Mesothelial cell of epicardium (in vitro differentiated cells): Measurements from ENCODE around the gene CD101. TPM values are rescaled to one million over a fixed set of nuclear protein-coding genes. Genes with fewer than 3 reads are reported as not detected.

Experiments
- DNase-seq, 2 experiments: peaks; one replicate each; pipeline ENCODE4 v3.0.0; 2021; ENCODE audit warnings: low spot score in 2 of 2; ENCODE audit not compliant: unreplicated experiment in 2 of 2
- H3K27ac Mint-ChIP-seq: 2 replicates; pipeline ENCODE4 v1.8.0; 2021; ENCODE audit warnings: mixed read lengths
- H3K27me3 Mint-ChIP-seq: 2 replicates; pipeline ENCODE4 v1.8.0; 2021; ENCODE audit warnings: low read depth, mixed read lengths
- H3K36me3 Mint-ChIP-seq: 2 replicates; pipeline ENCODE4 v1.8.0; 2021; ENCODE audit warnings: mixed read lengths
- H3K4me1 Mint-ChIP-seq: 2 replicates; pipeline ENCODE4 v1.8.0; 2021; ENCODE audit warnings: mixed read lengths
- H3K4me3 Mint-ChIP-seq: 2 replicates; pipeline ENCODE4 v1.8.0; 2021; ENCODE audit warnings: mild to moderate bottlenecking, moderate library complexity, mixed read lengths
- H3K9me3 Mint-ChIP-seq: 2 replicates; pipeline ENCODE4 v1.8.0; 2021; ENCODE audit warnings: mixed read lengths
- CTCF ChIP-seq: fragments of 200-600 bp; sonication (generic); IDR thresholded peaks from one replicate; pipeline ENCODE4 v1.5.0; 2021; ENCODE audit warnings: antibody characterized with exemption; ENCODE audit not compliant: unreplicated experiment
- total RNA-seq: library from RNA; stranded (reverse); gene quantifications from 3 replicates; pipeline ENCODE4 v1.2.1, GENCODE V29; 2021

The CD101 gene
- total RNA-seq, 1 donor from 2014 or later = 3.7 TPM

GRCh38 chr1:116958110-116958509 is 43.5 kb upstream of the CD101 start:
- Mint-ChIP-seq H3K27ac (no peak overlapping the region), H3K4me1 (peaks cover 7% of the 10 kb centered on the region), H3K4me3 (no peak overlapping the region), H3K9me3 (no peaks in the 10 kb centered on the region), H3K27me3 (no peaks in the 10 kb centered on the region), H3K36me3 (peaks cover 9% of the 10 kb centered on the region)
- no peak for DNase-seq
- TF ChIP-seq CTCF = no peak

DNA sequence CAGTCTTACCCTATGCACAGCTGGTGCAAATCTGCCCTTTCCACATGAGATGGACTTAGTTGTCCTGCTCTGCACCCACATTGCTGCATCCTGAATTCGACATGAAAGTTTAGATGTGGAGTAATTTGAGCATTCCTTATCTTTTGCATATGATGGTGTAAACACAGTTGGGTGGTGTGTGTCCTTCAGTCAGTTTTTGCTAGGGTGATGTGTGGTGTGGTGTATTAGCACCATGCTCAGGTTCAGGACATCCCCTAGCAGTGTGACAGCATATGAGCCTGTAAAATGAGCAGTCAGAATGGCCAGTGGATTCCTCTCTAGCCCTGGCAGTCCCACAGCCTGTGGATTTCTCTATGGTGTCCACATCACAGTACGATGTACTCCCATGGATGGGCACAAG is 42.6 kb upstream of the CD101 start:
- no peak overlapping the region for H3K4me3 Mint-ChIP-seq
- TF ChIP-seq CTCF = no peak
- H3K27ac Mint-ChIP-seq = no peak overlapping the region

DNA sequence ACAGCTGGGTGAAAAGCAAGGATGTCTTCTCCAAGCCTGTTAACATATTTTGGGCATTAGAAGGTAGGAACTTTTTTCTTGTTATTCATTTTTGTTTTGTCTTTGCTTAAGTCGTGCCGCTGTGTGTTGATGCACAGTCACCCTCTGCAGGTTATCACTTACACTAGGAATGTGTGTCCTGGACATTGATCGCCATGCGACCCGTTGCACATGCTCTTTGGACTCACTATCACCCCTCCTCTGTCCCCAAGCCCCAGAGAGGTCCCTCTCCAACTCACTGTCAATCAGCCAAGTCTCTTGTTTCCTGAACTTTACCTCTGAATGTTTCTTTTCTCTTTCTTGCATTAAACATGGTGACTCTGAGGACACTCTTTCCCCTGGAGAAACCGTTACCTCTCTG is 40.0 kb upstream of the CD101 start:
- Mint-ChIP-seq H3K27me3 (no peaks in the 10 kb centered on the region), H3K27ac (no peak overlapping the region), H3K36me3 (peaks cover 10% of the 10 kb centered on the region)

More for the DNA sequence above, 42.6 kb upstream of the CD101 start:
- no peaks in the 10 kb centered on the region for H3K27me3 Mint-ChIP-seq
- H3K9me3 Mint-ChIP-seq = no peaks in the 10 kb centered on the region
- no peak for DNase-seq
- peaks cover 7% of the 10 kb centered on the region for H3K4me1 Mint-ChIP-seq
- H3K36me3 Mint-ChIP-seq = peaks cover 9% of the 10 kb centered on the region

GRCh38 chr1:116962987-116963639 is 38.4 kb upstream of the CD101 start:
- H3K27ac Mint-ChIP-seq = no peak overlapping the region
- no peak for DNase-seq
- H3K27me3 Mint-ChIP-seq = no peaks in the 10 kb centered on the region
- H3K4me1 Mint-ChIP-seq = peaks cover 7% of the 10 kb centered on the region
- H3K4me3 Mint-ChIP-seq = no peak overlapping the region
- no peak for TF ChIP-seq CTCF
- H3K36me3 Mint-ChIP-seq = peaks cover 23% of the 10 kb centered on the region
- H3K9me3 Mint-ChIP-seq = no peaks in the 10 kb centered on the region

More for the DNA sequence above, 40.0 kb upstream of the CD101 start:
- Mint-ChIP-seq H3K9me3 (no peaks in the 10 kb centered on the region), H3K4me1 (peaks cover 7% of the 10 kb centered on the region), H3K4me3 (no peak overlapping the region)
- TF ChIP-seq CTCF = no peak
- DNase-seq = no peak

GRCh38 chr1:116966791-116967190 is 34.8 kb upstream of the CD101 start:
- DNase-seq = no peak
- Mint-ChIP-seq H3K4me3 (no peak overlapping the region), H3K27me3 (no peaks in the 10 kb centered on the region), H3K4me1 (peaks cover 5% of the 10 kb centered on the region), H3K36me3 (peaks cover 25% of the 10 kb centered on the region), H3K27ac (no peak overlapping the region), H3K9me3 (peaks cover 7% of the 10 kb centered on the region)
- no peak for TF ChIP-seq CTCF
